Stimulated activated CD8-positive, alpha-beta memory T cell treated with anti-CD3 and anti-CD28 coated beads, Interleukin-4, amount 100 ng/mL, for 48 hours (primary cell): ENCODE data around the gene STRIP2.

Source experiments
- DNase-seq: peaks from one replicate; pipeline ENCODE4 v3.0.0-alpha.2; 2020

Gene STRIP2

GRCh38 chr7:129535896-129536295 is 101.7 kb downstream of the STRIP2 start:
- DNase-seq = peak; percentile 35

GRCh38 chr7:129536323-129536722 is 102.1 kb downstream of the STRIP2 start:
- peak; percentile 32 for DNase-seq
